IPS-15b (cell line): ENCODE data around the gene PEMT.

Source experiments
- H3K27me3 ChIP-seq: one replicate; pipeline ENCODE4 v1.6.1; 2013; ENCODE audit warnings: low read length; ENCODE audit not compliant: control insufficient read depth, insufficient read depth
- H3K36me3 ChIP-seq: one replicate; pipeline ENCODE4 v1.6.1; 2013; ENCODE audit warnings: low read length; ENCODE audit not compliant: control insufficient read depth, insufficient read depth
- H3K4me1 ChIP-seq: one replicate; pipeline ENCODE4 v1.6.1; 2013; ENCODE audit warnings: mild to moderate bottlenecking, low read length; ENCODE audit not compliant: control insufficient read depth, insufficient read depth
- H3K4me3 ChIP-seq: one replicate; pipeline ENCODE4 v1.5.1; 2013; ENCODE audit warnings: low read depth, low read length
- H3K9ac ChIP-seq: one replicate; pipeline ENCODE4 v1.6.1; 2013; ENCODE audit warnings: low read depth, mild to moderate bottlenecking, low read length
- H3K9me3 ChIP-seq: one replicate; pipeline ENCODE4 v1.6.1; 2013; ENCODE audit warnings: mild to moderate bottlenecking, low read length; ENCODE audit not compliant: control insufficient read depth, insufficient read depth

PEMT gene

GRCh38 chr17:17512866-17513265 is 78.6 kb downstream of the PEMT start:
- H3K27me3 ChIP-seq = no peaks in the 10 kb centered on the region
- H3K9me3 ChIP-seq = no peaks in the 10 kb centered on the region
- H3K4me3 ChIP-seq = no peak overlapping the region
- H3K9ac ChIP-seq = no peak overlapping the region
- H3K4me1 ChIP-seq = no peaks in the 10 kb centered on the region
- no peaks in the 10 kb centered on the region for H3K36me3 ChIP-seq

DNA sequence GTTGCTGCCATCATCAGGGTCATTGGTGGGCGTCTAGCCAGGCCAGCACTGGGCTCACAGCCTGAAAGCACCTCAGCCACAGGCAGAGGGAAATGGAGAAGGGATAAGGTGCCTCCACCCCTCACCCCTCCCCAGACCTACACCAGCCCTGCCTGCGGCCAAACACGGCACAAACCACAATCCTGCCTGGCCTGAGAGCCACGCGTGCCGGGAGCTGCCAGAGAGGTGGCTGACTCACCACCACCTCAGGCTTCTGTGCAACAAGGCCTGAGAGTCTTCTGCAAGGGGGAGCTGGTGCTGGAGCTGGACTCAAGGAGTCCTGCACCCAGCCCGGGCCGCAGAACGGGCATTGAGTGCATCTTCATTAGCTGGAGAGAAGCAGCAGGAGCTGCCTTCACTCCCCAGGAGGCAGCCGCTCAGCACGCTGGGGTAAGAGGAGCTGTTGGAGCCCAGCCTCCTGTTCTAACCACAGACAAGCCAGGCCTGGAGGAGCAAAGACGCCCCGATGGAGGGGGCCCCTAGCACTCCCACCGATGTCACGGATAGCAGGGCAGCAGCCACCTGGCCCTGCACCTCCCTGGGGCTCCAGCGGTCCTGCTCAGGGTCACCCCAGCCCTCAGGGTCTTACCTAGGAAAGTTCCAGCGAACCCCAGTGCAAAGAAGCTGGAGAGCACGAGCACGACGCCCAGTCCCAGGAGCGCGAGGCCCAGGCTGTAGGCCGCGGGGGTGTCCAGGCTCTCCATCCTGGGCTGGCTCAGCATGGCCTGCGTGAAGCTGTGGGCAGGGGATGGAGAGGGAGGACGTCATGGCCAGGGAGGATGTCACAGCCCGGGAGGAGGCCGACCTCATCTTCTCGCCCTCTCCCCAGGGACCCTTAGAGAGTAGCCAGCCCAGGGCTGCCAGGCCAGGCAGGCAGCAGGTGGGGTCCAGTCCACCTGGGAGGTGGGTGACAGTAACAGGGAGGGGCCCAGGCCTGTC is 79.3 kb downstream of the PEMT start:
- Histone ChIP-seq H3K27me3 (no peaks in the 10 kb centered on the region), H3K4me3 (no peak overlapping the region), H3K36me3 (no peaks in the 10 kb centered on the region), H3K9me3 (no peaks in the 10 kb centered on the region), H3K9ac (peak overlapping the region; percentile 54), H3K4me1 (no peaks in the 10 kb centered on the region)

DNA sequence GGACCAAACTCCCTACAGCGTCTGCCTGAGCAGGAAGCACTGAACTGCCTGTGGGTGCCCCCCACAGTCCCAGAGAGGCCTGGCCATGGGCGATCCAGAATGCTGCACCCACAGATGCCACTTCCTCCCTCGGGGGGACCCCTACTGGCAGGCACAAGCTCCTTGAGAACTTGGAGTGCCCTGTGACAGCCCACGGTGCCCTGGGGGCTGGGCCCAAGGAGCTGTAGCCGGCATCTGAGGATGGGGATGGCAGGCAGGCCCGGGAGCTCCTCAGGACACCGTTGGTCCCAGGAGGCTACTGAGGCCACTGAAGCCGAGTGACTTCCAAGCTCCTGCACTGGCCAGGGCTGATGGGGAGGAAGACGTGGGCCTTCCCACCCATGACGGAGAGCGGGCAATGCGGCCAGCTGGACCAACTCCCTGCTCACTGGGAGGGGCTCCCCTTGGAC is 80.2 kb downstream of the PEMT start:
- Histone ChIP-seq H3K4me3 (no peak overlapping the region), H3K4me1 (no peaks in the 10 kb centered on the region), H3K36me3 (no peaks in the 10 kb centered on the region), H3K27me3 (no peaks in the 10 kb centered on the region), H3K9ac (no peak overlapping the region), H3K9me3 (no peaks in the 10 kb centered on the region)

DNA sequence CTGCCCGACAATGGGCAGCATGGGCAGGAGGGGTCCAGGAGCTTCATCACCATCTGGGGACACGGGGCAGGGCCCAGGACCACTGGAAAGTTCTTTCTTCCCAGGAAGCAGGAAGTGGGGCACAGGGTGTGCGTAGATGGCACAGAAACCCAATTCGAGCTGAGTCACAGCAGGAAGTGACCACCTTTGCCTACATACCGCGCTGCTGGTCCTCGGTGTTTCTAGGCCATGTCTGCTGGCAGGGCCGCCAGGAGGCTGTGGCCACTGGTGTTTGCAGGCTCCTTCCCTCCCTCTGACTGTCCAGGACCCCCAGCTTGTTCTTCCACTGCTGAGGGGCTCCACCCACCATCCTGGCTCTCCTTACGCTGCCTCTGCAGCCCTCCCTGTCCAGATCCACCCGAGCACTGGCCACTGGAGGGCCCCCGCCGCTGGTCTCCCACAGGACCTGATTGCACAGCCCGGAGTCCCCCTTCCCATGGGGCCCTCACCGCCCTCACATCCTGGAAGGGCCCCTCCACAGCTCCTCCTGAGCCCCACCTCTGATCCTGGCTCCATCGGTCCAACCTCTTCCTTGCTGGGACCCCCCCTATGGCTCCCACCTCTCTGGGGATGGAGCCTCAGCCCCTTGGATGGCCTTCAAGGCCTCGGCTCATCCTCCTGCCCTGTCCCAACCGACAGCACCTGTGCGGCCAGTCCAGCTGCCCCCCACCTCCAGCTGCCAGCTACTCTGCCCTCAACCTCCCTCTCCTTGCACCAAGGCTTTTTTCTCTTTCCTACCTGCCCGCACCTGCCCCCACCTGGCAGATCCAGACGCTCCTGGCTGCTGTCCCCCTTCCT is 80.8 kb downstream of the PEMT start:
- Histone ChIP-seq H3K4me1 (no peaks in the 10 kb centered on the region), H3K36me3 (no peaks in the 10 kb centered on the region)

GRCh38 chr17:17509601-17510425 is 81.7 kb downstream of the PEMT start:
- Histone ChIP-seq H3K4me1 (no peaks in the 10 kb centered on the region), H3K27me3 (no peaks in the 10 kb centered on the region), H3K36me3 (no peaks in the 10 kb centered on the region), H3K9me3 (no peaks in the 10 kb centered on the region), H3K4me3 (no peak overlapping the region), H3K9ac (no peak overlapping the region)

More for the DNA sequence above, 80.8 kb downstream of the PEMT start:
- Histone ChIP-seq H3K4me3 (no peak overlapping the region), H3K9ac (no peak overlapping the region), H3K27me3 (no peaks in the 10 kb centered on the region), H3K9me3 (no peaks in the 10 kb centered on the region)

DNA sequence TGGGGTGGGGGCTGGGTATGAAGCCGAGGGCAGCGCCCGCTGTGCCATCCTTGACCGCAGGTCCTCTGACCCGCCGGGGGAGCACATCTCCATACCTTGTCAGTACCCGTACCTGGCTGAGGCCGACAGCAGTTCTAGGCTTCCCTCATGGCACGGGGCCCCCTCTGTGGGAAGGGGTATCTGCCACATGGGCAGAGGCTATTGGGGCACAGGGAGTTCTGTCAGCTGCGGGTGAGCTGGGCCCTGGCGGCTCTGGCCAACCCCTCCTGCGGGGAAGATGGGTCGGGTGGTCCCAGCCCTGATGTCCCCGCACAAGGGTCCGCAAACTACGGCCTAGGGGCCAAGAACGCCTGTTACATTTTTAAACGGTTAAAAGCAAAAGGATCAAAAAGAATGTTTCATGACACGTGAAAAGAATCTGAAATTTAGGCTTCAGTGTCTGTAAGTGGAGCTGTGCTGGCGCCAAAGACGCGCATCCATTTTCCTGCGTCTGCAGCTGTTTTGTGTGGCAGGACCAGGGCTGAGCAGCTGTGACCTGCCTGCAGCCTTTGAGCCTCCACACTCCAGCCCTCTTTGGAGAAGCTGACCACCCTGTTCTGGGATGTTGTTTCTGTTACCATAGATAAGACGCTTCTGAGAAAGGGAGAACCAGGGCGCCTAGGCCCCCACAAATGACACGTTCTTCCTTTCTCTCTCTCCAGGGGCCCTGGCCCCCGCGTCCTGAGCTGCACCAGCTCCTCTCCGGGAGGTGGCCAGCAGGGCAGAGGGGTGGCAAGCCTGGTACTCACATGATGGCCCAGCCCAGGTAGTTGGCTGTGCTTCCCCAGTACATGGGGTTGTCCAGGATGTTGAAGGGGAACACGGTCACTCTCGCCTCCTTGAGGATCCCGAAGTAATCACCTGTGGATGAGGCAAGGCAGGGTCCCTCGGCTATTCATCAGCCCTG is 82.6 kb downstream of the PEMT start:
- no peak overlapping the region for H3K9ac ChIP-seq
- no peaks in the 10 kb centered on the region for H3K27me3 ChIP-seq
- H3K36me3 ChIP-seq = no peaks in the 10 kb centered on the region
- H3K4me1 ChIP-seq = no peaks in the 10 kb centered on the region
- H3K4me3 ChIP-seq = no peak overlapping the region
- no peaks in the 10 kb centered on the region for H3K9me3 ChIP-seq

GRCh38 chr17:17508019-17508535 is 83.4 kb downstream of the PEMT start:
- H3K4me1 ChIP-seq = no peaks in the 10 kb centered on the region
- H3K9me3 ChIP-seq = no peaks in the 10 kb centered on the region
- H3K9ac ChIP-seq = no peak overlapping the region
- no peaks in the 10 kb centered on the region for H3K36me3 ChIP-seq
- H3K4me3 ChIP-seq = no peak overlapping the region
- H3K27me3 ChIP-seq = no peaks in the 10 kb centered on the region

DNA sequence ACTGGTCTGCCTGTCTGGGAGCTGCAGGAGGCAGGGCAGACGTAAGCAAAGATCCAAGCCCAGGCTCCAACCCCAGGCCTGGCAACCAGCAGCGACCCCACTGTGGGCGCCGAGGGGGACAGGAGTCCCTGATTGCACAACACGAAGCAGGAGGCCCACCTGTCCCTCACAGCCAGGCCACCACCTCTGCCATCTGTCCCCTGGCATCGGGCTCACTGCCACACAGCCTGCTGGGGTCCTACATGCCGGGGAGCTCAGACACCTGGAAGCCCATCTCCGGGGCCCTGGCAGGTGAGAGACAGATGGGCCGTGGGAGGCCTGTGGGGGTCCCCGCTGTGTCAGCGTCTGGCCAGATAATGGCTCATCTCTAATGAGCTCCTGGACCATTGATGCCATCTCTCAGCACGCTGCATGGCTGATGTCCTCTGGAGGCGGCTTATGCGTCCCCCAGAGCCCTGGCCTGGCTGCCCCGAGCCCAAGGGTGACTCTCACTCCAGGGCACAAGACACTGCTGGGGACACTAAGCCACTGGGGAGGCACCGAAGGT is 84.0 kb downstream of the PEMT start:
- Histone ChIP-seq H3K36me3 (no peaks in the 10 kb centered on the region), H3K4me1 (no peaks in the 10 kb centered on the region), H3K9ac (no peak overlapping the region), H3K27me3 (no peaks in the 10 kb centered on the region), H3K9me3 (no peaks in the 10 kb centered on the region), H3K4me3 (no peak overlapping the region)

DNA sequence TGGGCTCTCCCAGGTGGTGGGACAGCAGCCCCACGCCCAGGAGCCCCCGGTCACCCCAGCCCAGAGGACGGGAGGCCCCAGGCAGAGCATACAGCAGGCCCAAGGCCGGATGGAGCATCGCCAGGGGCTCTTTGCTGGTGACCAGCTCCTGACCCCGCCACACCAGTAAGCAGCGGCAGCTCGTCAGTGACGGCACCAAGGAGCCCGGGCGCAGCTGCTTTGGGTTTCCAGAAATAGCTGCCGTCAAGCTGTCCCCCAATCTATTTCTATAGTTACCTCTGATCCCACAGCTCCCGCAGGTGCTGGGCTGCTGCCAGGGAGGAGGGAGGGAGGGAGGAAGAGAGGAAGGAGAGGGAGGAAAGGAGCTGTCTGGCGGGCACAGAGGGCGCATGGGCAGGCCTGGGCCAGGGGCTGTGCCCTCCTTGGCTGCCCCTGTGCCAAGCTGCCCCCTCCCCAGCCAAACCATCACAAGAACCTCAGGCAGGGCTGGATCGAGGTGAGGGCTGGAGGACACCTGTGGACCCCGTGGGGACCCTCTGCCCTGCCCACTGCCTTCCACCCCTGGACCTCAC is 84.5 kb downstream of the PEMT start:
- no peak overlapping the region for H3K4me3 ChIP-seq
- no peaks in the 10 kb centered on the region for H3K4me1 ChIP-seq

GRCh38 chr17:17506181-17506741 is 85.2 kb downstream of the PEMT start:
- no peak overlapping the region for H3K9ac ChIP-seq
- no peak overlapping the region for H3K4me3 ChIP-seq
- H3K4me1 ChIP-seq = no peaks in the 10 kb centered on the region
- H3K9me3 ChIP-seq = no peaks in the 10 kb centered on the region
- H3K36me3 ChIP-seq = no peaks in the 10 kb centered on the region
- no peaks in the 10 kb centered on the region for H3K27me3 ChIP-seq

More for the DNA sequence above, 84.5 kb downstream of the PEMT start:
- Histone ChIP-seq H3K9me3 (no peaks in the 10 kb centered on the region), H3K27me3 (no peaks in the 10 kb centered on the region), H3K36me3 (no peaks in the 10 kb centered on the region), H3K9ac (no peak overlapping the region)
